HCT116 (cell line): ENCODE data around the gene TSC2. TPM values are rescaled to one million over a fixed set of nuclear protein-coding genes. Genes with fewer than 3 reads are reported as not detected.
"Not testable (repeated sequence)": the region's sequence is repeated elsewhere in the genome, so short reads cannot be mapped to it uniquely, and the experiment has no call there.

Source experiments
- ATAC-seq: fragments of 200-7000 bp; cut with Tn5 transposase; 2 replicates; pipeline ENCODE4 v1.9.1; 2020; ENCODE audit warnings: mild to moderate bottlenecking, moderate library complexity
- BruUV-seq: library from RNA; stranded (reverse); fragments of 400-500 nt; replicated peaks from 2 replicates; lab custom pipeline; 2021; lab: Mats Ljungman, UMichigan
- CTCF ChIA-PET: fragments of 300-600 bp; sonication (Branson Sonifier 250); formaldehyde crosslinking; loops from one replicate; lab custom pipeline; 2021; ENCODE audit warnings: antibody characterized with exemption; lab: Charles Lee
- POLR2A ChIA-PET: fragments of 300-600, 350-600 bp; sonication (Branson Sonifier 250); formaldehyde crosslinking; loops from one replicate; lab custom pipeline; 2021; ENCODE audit warnings: antibody characterized with exemption; lab: Charles Lee
- RAD21 ChIA-PET, 2 experiments: fragments of 300-600 bp; sonication (Branson Sonifier 250); formaldehyde crosslinking; loops; one replicate each; lab custom pipeline; 2023; ENCODE audit warnings: low total read pairs in 2 of 2; ENCODE audit not compliant: uncharacterized antibody in 2 of 2, unreplicated experiment in 2 of 2, low non-redundant PET in 1 of 2; lab: Charles Lee
- DNase-seq: peaks from one replicate; pipeline ENCODE4 v3.0.0-alpha.2; 2010; ENCODE audit warnings: low read depth, low spot score
- H2AFZ ChIP-seq: fragments of 200-600 bp; shearing (Covaris generic), sonication (generic); 2 replicates; pipeline ENCODE4 v1.6.1; 2017; ENCODE audit warnings: low read depth, mixed run types, mixed read lengths, antibody characterized with exemption, low read length; ENCODE audit not compliant: poor library complexity, severe bottlenecking
- H3K27ac ChIP-seq: 2 replicates; pipeline ENCODE4 v1.5.1; 2012; ENCODE audit warnings: low read depth, low read length
- H3K27me3 ChIP-seq: fragments of 200-600 bp; sonication (generic); 2 replicates; pipeline ENCODE4 v1.6.1; 2016; ENCODE audit warnings: mixed run types, low read length, mixed read lengths; ENCODE audit not compliant: insufficient read depth
- H3K36me3 ChIP-seq, 2 experiments: fragments of 200-500 bp in 1 of 2; fragments of 200-600 bp in 1 of 2; sonication (Bioruptor generic) in 1 of 2; sonication (generic) in 1 of 2; 2 replicates each; pipeline versions ENCODE4 v1.5.1 to v1.6.1; 2014 to 2016; ENCODE audit warnings: low read length in 2 of 2, inconsistent platforms in 1 of 2, mixed read lengths in 1 of 2, mixed run types in 1 of 2; ENCODE audit not compliant: insufficient read depth in 2 of 2, control insufficient read depth in 1 of 2
- H3K4me1 ChIP-seq, 2 experiments: fragments of 200-600 bp in 1 of 2; sonication (generic) in 1 of 2; 2 replicates each; pipeline versions ENCODE4 v1.5.1 to v1.6.1; 2012 to 2017; ENCODE audit warnings: low read length in 2 of 2, inconsistent platforms in 1 of 2, mild to moderate bottlenecking in 1 of 2, mixed read lengths in 1 of 2, mixed run types in 1 of 2, moderate library complexity in 1 of 2; ENCODE audit not compliant: insufficient read depth in 2 of 2, control insufficient read depth in 1 of 2
- H3K4me2 ChIP-seq: fragments of 200-600 bp; sonication (generic); 2 replicates; pipeline ENCODE4 v1.6.1; 2017; ENCODE audit warnings: mixed run types, low read length, mixed read lengths
- H3K4me3 ChIP-seq, 2 experiments: fragments of 200-600 bp in 1 of 2; sonication (generic) in 1 of 2; replicated peaks in 1 of 2; 2 replicates each; pipeline ENCODE4 v1.5.1; 2011 to 2016; ENCODE audit warnings: low read length in 2 of 2, control low read depth in 1 of 2, low read depth in 1 of 2, mild to moderate bottlenecking in 1 of 2, mixed read lengths in 1 of 2, mixed run types in 1 of 2
- H3K79me2 ChIP-seq: fragments of 200-600 bp; sonication (generic); 2 replicates; pipeline ENCODE4 v1.6.1; 2017; ENCODE audit warnings: mild to moderate bottlenecking, mixed run types, low read length, moderate library complexity, mixed read lengths; ENCODE audit not compliant: insufficient read depth
- H3K9ac ChIP-seq: fragments of 200-600 bp; sonication (generic); 2 replicates; pipeline ENCODE4 v1.6.1; 2016; ENCODE audit warnings: low read length, mixed read lengths
- H3K9me2 ChIP-seq: fragments of 200-600 bp; sonication (generic), shearing (Covaris generic); 2 replicates; pipeline ENCODE4 v1.6.1; 2017; ENCODE audit warnings: mixed run types, mild to moderate bottlenecking, moderate library complexity; ENCODE audit not compliant: insufficient read depth
- H3K9me3 ChIP-seq, 2 experiments: fragments of 200-500 bp in 1 of 2; fragments of 200-600 bp in 1 of 2; sonication (Bioruptor generic) in 1 of 2; sonication (generic) in 1 of 2; 2 replicates each; pipeline ENCODE4 v1.6.1; 2014 to 2017; ENCODE audit warnings: low read length in 2 of 2, mixed read lengths in 2 of 2, inconsistent platforms in 1 of 2, low read depth in 1 of 2, mild to moderate bottlenecking in 1 of 2, mixed run types in 1 of 2, moderate library complexity in 1 of 2; ENCODE audit not compliant: control insufficient read depth in 1 of 2, insufficient read depth in 1 of 2
- H4K20me1 ChIP-seq: fragments of 200-600 bp; sonication (generic), shearing (Covaris generic); 2 replicates; pipeline ENCODE4 v1.6.1; 2017; ENCODE audit warnings: mixed run types, mild to moderate bottlenecking, moderate library complexity; ENCODE audit not compliant: insufficient read depth
- CBX3 ChIP-seq: IDR thresholded peaks from 2 replicates; pipeline ENCODE4 v1.6.1; 2012; ENCODE audit warnings: low read depth
- CTCF ChIP-seq, 3 experiments: fragments of 200-600 bp in 1 of 3; sonication (generic) in 1 of 3; IDR thresholded peaks in 2 of 3; conservative IDR thresholded peaks in 1 of 3; 2 replicates each; pipeline ENCODE4 v1.5.1; 2012 to 2017; ENCODE audit warnings: low read depth in 2 of 3, low read length in 2 of 3, antibody characterized with exemption in 1 of 3, borderline replicate concordance in 1 of 3, control low read depth in 1 of 3, mild to moderate bottlenecking in 1 of 3, mixed read lengths in 1 of 3, mixed run types in 1 of 3, moderate library complexity in 1 of 3; ENCODE audit not compliant: insufficient read depth in 1 of 3
- ELF1 ChIP-seq: IDR thresholded peaks from 2 replicates; pipeline ENCODE4 v1.6.1; 2012; ENCODE audit warnings: low read depth, borderline replicate concordance
- EZH2 ChIP-seq: fragments of 200-600 bp; sonication (generic); IDR thresholded peaks from 2 replicates; pipeline ENCODE4 v1.6.1; 2017; ENCODE audit warnings: antibody characterized with exemption, mixed run types
- POLR2AphosphoS5 ChIP-seq: IDR thresholded peaks from 2 replicates; pipeline ENCODE4 v1.6.1; 2011; ENCODE audit warnings: mild to moderate bottlenecking, low read depth, low read length, moderate library complexity
- RAD21 ChIP-seq: IDR thresholded peaks from 2 replicates; pipeline ENCODE4 v1.6.1; 2012; ENCODE audit warnings: low read depth, mild to moderate bottlenecking
- REST ChIP-seq: IDR thresholded peaks from 2 replicates; pipeline ENCODE4 v1.6.1; 2012; ENCODE audit warnings: low read depth
- SIN3A ChIP-seq: IDR thresholded peaks from 2 replicates; pipeline ENCODE4 v1.6.1; 2012; ENCODE audit warnings: low read depth
- SP1 ChIP-seq: IDR thresholded peaks from 2 replicates; pipeline ENCODE4 v1.6.1; 2012; ENCODE audit warnings: low read depth
- TCF7L2 ChIP-seq: IDR thresholded peaks from 2 replicates; pipeline ENCODE4 v1.7.0; 2011; ENCODE audit warnings: borderline replicate concordance, inconsistent platforms; ENCODE audit not compliant: insufficient read depth, insufficient read length; ENCODE audit errors: extremely low read depth
- ZFX ChIP-seq: fragments of 450-650 bp; IDR thresholded peaks from 2 replicates; pipeline ENCODE4 v1.6.1; 2017
- intact Hi-C: fragments of 100-400 bp; cut with micrococcal nuclease; formaldehyde crosslinking; loops from 2 replicates; pipeline ENCODE4 v1.10.0; 2022
- total RNA-seq: library from RNA; stranded (reverse); gene quantifications from one replicate; pipeline ENCODE4 v1.2.1, GENCODE V29; 2021; ENCODE audit not compliant: unreplicated experiment
- TF ChIP-seq, protein P1 (sequence below): IDR thresholded peaks from 2 replicates; pipeline ENCODE4 v1.6.1; 2011; ENCODE audit warnings: mild to moderate bottlenecking, low read length, moderate library complexity; ENCODE audit not compliant: insufficient replicate concordance; ENCODE audit errors: extremely low read depth

The TSC2 gene
- total RNA-seq, 1 experiment from 2014 or later = 74.1 TPM

DNA sequence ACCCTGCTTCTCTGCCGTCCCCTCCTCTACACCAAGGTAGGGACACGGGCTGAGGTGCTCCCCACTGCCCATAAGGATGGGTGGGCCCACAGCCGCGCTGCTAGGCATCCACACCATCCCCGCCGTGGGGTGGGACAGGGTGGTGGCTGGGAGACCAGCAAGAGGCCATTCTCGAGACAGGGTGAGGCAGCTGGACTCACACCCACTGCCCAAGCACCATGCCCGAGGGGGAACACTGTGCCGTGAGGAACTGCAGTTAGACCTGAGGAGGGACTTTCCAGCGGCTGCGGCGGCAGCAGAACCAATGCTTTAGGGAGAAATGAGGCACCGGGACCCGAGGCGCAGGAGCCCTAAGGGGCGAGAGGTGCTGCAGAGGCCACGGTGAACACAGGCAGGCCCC is 74.6 kb downstream of the TSC2 start:
- no peak for DNase-seq
- ATAC-seq = no peak
- Histone ChIP-seq H3K9ac (no peak overlapping the region), H3K4me2 (no peak overlapping the region), H3K9me2 (no peaks in the 10 kb centered on the region), H3K4me1 (peaks cover 2% of the 10 kb centered on the region in 2 experiments; a peak in 2 of 4 replicates), H3K27ac (no peak overlapping the region), H2AFZ (no peak overlapping the region), H3K79me2 (peaks cover 38% of the 10 kb centered on the region; the same call in 1 of the 2 replicates), H3K27me3 (no peaks in the 10 kb centered on the region), H3K36me3 (no peaks in the 10 kb centered on the region), H3K9me3 (no peaks in the 10 kb centered on the region), H4K20me1 (no peaks in the 10 kb centered on the region), H3K4me3 (no peak overlapping the region)
- ChIA-PET POLR2A (no interaction called here), RAD21 (no interaction called here), CTCF (no interaction called here)
- no peak for TF ChIP-seq RAD21
- no peak for TF ChIP-seq ZFX
- no peak for TF ChIP-seq CTCF (IDR thresholded peaks at IDR 0.05 in 2 of 3, conservative IDR thresholded peaks at IDR 0.05 in 1 of 3; ENCODE audit: borderline replicate concordance in 1 of 3, insufficient read depth in 1 of 3, low read depth in 2 of 3, low read length in 2 of 3)
- TF ChIP-seq ELF1 = no peak
- no peak for TF ChIP-seq TCF7L2
- TF ChIP-seq, protein P1, sequence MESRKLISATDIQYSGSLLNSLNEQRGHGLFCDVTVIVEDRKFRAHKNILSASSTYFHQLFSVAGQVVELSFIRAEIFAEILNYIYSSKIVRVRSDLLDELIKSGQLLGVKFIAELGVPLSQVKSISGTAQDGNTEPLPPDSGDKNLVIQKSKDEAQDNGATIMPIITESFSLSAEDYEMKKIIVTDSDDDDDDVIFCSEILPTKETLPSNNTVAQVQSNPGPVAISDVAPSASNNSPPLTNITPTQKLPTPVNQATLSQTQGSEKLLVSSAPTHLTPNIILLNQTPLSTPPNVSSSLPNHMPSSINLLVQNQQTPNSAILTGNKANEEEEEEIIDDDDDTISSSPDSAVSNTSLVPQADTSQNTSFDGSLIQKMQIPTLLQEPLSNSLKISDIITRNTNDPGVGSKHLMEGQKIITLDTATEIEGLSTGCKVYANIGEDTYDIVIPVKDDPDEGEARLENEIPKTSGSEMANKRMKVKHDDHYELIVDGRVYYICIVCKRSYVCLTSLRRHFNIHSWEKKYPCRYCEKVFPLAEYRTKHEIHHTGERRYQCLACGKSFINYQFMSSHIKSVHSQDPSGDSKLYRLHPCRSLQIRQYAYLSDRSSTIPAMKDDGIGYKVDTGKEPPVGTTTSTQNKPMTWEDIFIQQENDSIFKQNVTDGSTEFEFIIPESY = no peak
- TF ChIP-seq EZH2 = no peak
- TF ChIP-seq CBX3 = no peak
- no peak for TF ChIP-seq POLR2AphosphoS5
- TF ChIP-seq SP1 = no peak
- TF ChIP-seq SIN3A = no peak
- no peak for TF ChIP-seq REST
- no TSS peak for BruUV-seq
- intact Hi-C loops = no loop called here

- H3K4me1 ChIP-seq, H3K36me3 ChIP-seq, H3K27me3 ChIP-seq, POLR2A ChIA-PET, H3K4me2 ChIP-seq, DNase-seq, H3K4me3 ChIP-seq, RAD21 ChIA-PET, BruUV-seq, H3K9ac ChIP-seq, CTCF ChIA-PET, H3K27ac ChIP-seq, H3K9me2 ChIP-seq, H4K20me1 ChIP-seq, H2AFZ ChIP-seq, intact Hi-C loops, ATAC-seq, H3K9me3 ChIP-seq: not testable (repeated sequence)
- H3K79me2 ChIP-seq = peaks cover 40% of the 10 kb centered on the region; the same call in 1 of the 2 replicates
Measured at GRCh38 chr16:2122934-2123683, 75.3 kb downstream of the TSC2 start.
